ENCODE data around the gene MCUR1. TPM values are rescaled to one million over a fixed set of nuclear protein-coding genes. Genes with fewer than 3 reads are reported as not detected.
"Not testable (repeated sequence)": the region's sequence is repeated elsewhere in the genome, so short reads cannot be mapped to it uniquely, and the experiment has no call there.

Gene MCUR1
- total RNA-seq, 1 experiment from 2014 or later, result 35.4 TPM

GRCh38 chr6:13863699-13864155 lies 49.4 kb upstream of the MCUR1 start:
- Mint-ChIP-seq H3K4me1 (peaks cover 0 to 5% of the 10 kb centered on the region in 2 experiments; a peak in 2 of 4 replicates), H3K4me3 (no peak overlapping the region), H3K9me3 (peaks cover 7 to 14% of the 10 kb centered on the region in 2 experiments; a peak in 4 of 5 replicates), H3K36me3 (ENCODE audit: insufficient read depth in 1 of 3, low read depth in 3 of 3) (peaks cover 0 to 3% (median 0%) of the 10 kb centered on the region in 3 experiments; a peak in 3 of 7 replicates), H3K27me3 (ENCODE audit: low read depth) (peaks cover 2% of the 10 kb centered on the region), H3K27ac (no peak overlapping the region)
- Histone ChIP-seq H3K9ac (ENCODE audit: extremely low read depth, insufficient read length, low read length) (no peak overlapping the region), H2BK120ac (ENCODE audit: low read depth, low read length, poor library complexity, severe bottlenecking) (no peak overlapping the region), H3K23ac (ENCODE audit: insufficient read length, low read depth, low read length) (no peak overlapping the region), H3K23me2 (ENCODE audit: insufficient read length, low read depth, low read length, poor library complexity, severe bottlenecking) (no peaks in the 10 kb centered on the region), H3T11ph (ENCODE audit: low read length) (no peak overlapping the region), H4K5ac (ENCODE audit: insufficient read length, low read depth, low read length) (no peak overlapping the region), H3K4me2 (ENCODE audit: insufficient read depth, insufficient read length, low read length) (no peak overlapping the region), H2BK5ac (ENCODE audit: insufficient read length, low read length) (no peak overlapping the region), H3K4me1 (ENCODE audit: insufficient read depth, low read length) (no peaks in the 10 kb centered on the region), H2BK15ac (ENCODE audit: low read depth, low read length) (no peak overlapping the region), H4K20me1 (ENCODE audit: control insufficient read depth, insufficient read depth, insufficient read length) (no peaks in the 10 kb centered on the region), H3K18ac (ENCODE audit: insufficient read length, low read depth, low read length) (no peak overlapping the region), H2BK12ac (ENCODE audit: insufficient read length, low read depth, low read length) (no peak overlapping the region), H3K56ac (ENCODE audit: insufficient read length, low read depth, low read length) (no peak overlapping the region), H3K4ac (ENCODE audit: low read depth, low read length) (no peak overlapping the region), H3K79me2 (ENCODE audit: insufficient read depth, low read length) (no peaks in the 10 kb centered on the region), H4K91ac (ENCODE audit: insufficient read length, low read depth, low read length) (no peak overlapping the region), H2BK20ac (ENCODE audit: low read depth, low read length, poor library complexity, severe bottlenecking) (no peak overlapping the region), H3K79me1 (ENCODE audit: insufficient read depth, low read depth, low read length, poor library complexity, severe bottlenecking) (no peaks in the 10 kb centered on the region), H2AFZ (ENCODE audit: low read length) (no peak overlapping the region), H3K27ac (ENCODE audit: insufficient read length, low read depth, low read length) (no peak overlapping the region), H4K8ac (replicated peaks; ENCODE audit: insufficient read length, low read depth, low read length) (no peak overlapping the region), H3K14ac (ENCODE audit: insufficient read depth, low read length) (no peak overlapping the region), H3K27me3 (ENCODE audit: insufficient read depth, low read length) (no peaks in the 10 kb centered on the region), H3K9me3 (ENCODE audit: control insufficient read depth, low read depth, low read length) (no peaks in the 10 kb centered on the region), H2AK5ac (ENCODE audit: insufficient read length, low read length) (no peak overlapping the region)
- WGBS (ENCODE audit: extremely low coverage, insufficient read length, low lambda C conversion rate), result no CpG with 5 or more reads among the region's 2 CpGs
- no peak for TF ChIP-seq CTCF (conservative IDR thresholded peaks at IDR 0.05)
- DNase-seq, result no peak

DNA sequence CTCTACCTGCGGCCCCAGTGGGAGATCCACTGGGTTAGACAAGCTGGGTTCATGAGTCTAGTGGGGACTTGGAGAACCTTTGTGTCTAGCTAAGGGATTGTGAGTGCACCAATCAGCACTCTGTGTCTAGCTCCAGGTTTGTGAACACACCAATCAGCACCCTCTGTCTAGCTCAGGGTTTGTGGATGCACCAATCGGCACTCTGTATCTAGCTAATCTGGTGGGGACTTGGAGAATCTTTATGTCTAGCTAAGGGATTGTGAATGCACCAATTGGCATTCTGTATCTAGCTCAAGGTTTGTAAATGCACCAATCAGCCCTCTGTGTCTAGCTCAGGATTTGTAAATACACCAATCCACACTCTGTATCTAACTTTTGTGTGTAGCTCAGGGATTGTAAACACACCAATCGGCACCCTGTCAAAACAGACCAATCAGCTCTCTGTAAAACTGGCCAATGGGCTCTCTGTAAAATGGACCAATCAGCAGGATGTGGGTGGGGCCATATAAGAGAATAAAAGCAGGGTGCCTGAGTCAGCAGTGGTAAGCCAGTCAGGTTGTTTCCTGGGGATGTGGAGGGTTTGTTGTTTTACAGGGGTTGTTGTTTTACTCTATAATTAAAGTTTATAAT lies 46.3 kb upstream of the MCUR1 start:
- H2BK120ac ChIP-seq (ENCODE audit: low read depth, low read length, poor library complexity, severe bottlenecking); H3K4me1 ChIP-seq (ENCODE audit: insufficient read depth, low read length); H3K23me2 ChIP-seq (ENCODE audit: insufficient read length, low read depth, low read length, poor library complexity, severe bottlenecking); H3K23ac ChIP-seq (ENCODE audit: insufficient read length, low read depth, low read length); H2BK20ac ChIP-seq (ENCODE audit: low read depth, low read length, poor library complexity, severe bottlenecking); H2BK5ac ChIP-seq (ENCODE audit: insufficient read length, low read length); H4K5ac ChIP-seq (ENCODE audit: insufficient read length, low read depth, low read length); H4K20me1 ChIP-seq (ENCODE audit: control insufficient read depth, insufficient read depth, insufficient read length); H4K8ac ChIP-seq (replicated peaks; ENCODE audit: insufficient read length, low read depth, low read length); H3K18ac ChIP-seq (ENCODE audit: insufficient read length, low read depth, low read length); H3T11ph ChIP-seq (ENCODE audit: low read length); H3K56ac ChIP-seq (ENCODE audit: insufficient read length, low read depth, low read length); DNase-seq; H2BK15ac ChIP-seq (ENCODE audit: low read depth, low read length); H3K9me3 ChIP-seq (ENCODE audit: control insufficient read depth, low read depth, low read length); H3K4ac ChIP-seq (ENCODE audit: low read depth, low read length); H3K79me1 ChIP-seq (ENCODE audit: insufficient read depth, low read depth, low read length, poor library complexity, severe bottlenecking); H2BK12ac ChIP-seq (ENCODE audit: insufficient read length, low read depth, low read length); H3K14ac ChIP-seq (ENCODE audit: insufficient read depth, low read length); H3K4me3 Mint-ChIP-seq; H3K27me3 ChIP-seq (ENCODE audit: insufficient read depth, low read length); H2AK5ac ChIP-seq (ENCODE audit: insufficient read length, low read length); H3K9ac ChIP-seq (ENCODE audit: extremely low read depth, insufficient read length, low read length); H3K27ac Mint-ChIP-seq; H3K4me2 ChIP-seq (ENCODE audit: insufficient read depth, insufficient read length, low read length); H4K91ac ChIP-seq (ENCODE audit: insufficient read length, low read depth, low read length); H2AFZ ChIP-seq (ENCODE audit: low read length); H3K36me3 Mint-ChIP-seq (ENCODE audit: insufficient read depth in 1 of 3, low read depth in 3 of 3); H3K27me3 Mint-ChIP-seq (ENCODE audit: low read depth); H3K4me1 Mint-ChIP-seq; H3K79me2 ChIP-seq (ENCODE audit: insufficient read depth, low read length); H3K27ac ChIP-seq (ENCODE audit: insufficient read length, low read depth, low read length): not testable (repeated sequence)
- WGBS (ENCODE audit: extremely low coverage, insufficient read length, low lambda C conversion rate), result no CpG with 5 or more reads among the region's 3 CpGs
- H3K9me3 Mint-ChIP-seq, result peaks cover 7 to 14% of the 10 kb centered on the region in 2 experiments; a peak in 4 of 5 replicates
